Activated T-cell treated with anti-CD3 and anti-CD28 coated beads for 24 hours (primary cell): ENCODE data around the gene AKAP9.
"Not testable (repeated sequence)": the region's sequence is repeated elsewhere in the genome, so short reads cannot be mapped to it uniquely, and the experiment has no call there.

Experiments used
- DNase-seq: peaks from one replicate; pipeline ENCODE4 v3.0.0-alpha.2; 2020; ENCODE audit warnings: low read depth

The AKAP9 gene

DNA sequence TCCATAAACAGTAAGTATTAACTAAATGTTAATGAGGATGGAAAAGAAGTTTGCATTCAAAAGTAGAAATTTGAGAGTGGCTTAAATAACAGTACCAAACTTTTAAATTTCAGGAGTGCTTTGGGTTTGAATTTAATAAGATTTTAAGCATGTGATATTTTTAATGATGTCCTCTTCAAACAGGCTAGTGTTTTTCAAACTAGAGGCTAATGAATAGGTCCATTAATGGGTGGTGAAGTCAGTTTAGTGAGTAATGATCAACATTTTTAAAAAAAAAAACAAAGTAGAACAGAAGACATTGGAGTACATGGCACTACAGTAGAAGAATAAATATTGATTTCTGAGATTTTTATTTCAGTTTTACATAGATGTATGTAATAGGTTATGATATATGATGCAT lies 72.9 kb downstream of the AKAP9 start:
- no peak for DNase-seq

- no peak for DNase-seq
These were observed 80.0 kb downstream of the AKAP9 start for GRCh38 chr7:92020636-92021035.

- DNase-seq, result no peak
These were observed 84.6 kb downstream of the AKAP9 start for GRCh38 chr7:92025260-92025659.

DNA sequence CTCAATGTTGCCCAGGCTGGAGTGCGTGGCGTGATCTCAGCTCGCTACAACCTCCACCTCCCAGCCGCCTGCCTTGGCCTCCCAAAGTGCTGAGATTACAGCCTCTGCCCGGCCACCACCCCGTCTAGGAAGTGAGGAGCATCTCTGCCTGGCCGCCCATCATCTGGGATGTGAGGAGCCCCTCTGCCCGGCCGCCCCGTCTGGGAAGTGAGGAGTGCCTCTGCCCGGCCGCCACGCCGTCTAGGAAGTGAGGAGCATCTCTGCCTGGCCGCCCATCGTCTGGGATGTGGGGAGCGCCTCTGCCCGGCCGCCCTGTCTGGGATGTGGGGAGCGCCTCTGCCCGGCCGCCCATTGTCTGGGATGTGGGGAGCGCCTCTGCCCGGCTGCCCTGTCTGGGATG lies 86.0 kb downstream of the AKAP9 start:
- DNase-seq, result not testable (repeated sequence)

GRCh38 chr7:92027128-92027527 lies 86.5 kb downstream of the AKAP9 start:
- not testable (repeated sequence) for DNase-seq

GRCh38 chr7:92028226-92028625 lies 87.6 kb downstream of the AKAP9 start:
- DNase-seq, result no peak

DNA sequence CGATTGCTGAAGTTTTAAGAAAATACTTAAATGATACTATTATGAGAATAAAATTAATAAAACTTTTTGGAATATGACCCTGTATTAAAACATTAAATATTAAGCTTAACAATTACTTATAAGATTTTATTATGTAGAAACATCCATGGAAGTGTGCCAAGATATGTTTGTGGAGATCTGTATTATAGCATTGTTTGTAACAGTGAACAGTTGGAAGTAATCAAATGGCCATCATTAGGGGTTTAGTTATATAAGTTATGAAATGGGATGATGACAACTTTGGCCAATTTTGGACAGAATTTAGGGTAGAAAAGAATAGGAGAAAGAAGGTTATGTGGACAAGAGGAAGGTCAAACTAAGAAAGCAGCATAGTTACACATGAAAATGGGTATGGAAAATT lies 88.0 kb downstream of the AKAP9 start:
- no peak for DNase-seq

GRCh38 chr7:92034116-92034515 lies 93.5 kb downstream of the AKAP9 start:
- no peak for DNase-seq

DNA sequence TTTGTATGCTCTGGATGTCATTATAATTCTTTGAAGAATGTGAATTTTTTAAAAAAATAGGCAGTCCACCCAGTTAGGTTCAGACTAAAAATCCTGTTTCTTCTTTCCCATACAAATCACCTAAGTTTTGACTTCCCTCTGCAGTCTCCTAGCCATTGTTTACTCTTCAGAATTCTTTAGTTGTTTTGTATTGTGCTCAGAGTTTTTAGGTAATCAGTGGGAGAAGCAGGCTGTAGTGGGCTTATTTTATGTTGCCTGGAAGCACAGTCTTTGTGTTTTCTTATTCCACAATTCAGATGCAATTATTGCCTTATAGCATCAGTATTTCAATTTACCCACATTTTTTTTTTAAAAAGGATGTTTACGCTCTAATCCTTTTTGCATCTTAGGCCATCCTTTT lies 94.9 kb downstream of the AKAP9 start:
- DNase-seq, result no peak

DNA sequence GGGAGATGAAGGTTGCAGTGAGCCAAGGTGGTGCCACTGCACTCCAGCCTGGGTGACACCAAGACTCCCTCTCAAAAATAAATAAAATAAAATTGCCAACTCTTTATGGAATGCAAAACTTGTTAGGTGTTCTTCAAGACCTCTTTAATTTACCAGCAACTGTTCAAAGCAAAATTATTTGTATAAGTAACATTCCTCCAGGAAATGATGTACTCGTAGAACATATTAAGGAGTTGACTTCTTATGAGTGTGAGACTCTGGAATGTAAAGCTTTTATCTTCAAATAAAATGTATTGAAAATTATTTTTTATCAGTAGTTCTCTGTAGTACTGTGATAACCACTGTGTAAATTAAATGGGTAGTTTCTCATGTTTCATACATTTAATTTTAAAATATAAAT lies 99.2 kb downstream of the AKAP9 start:
- no peak for DNase-seq

DNA sequence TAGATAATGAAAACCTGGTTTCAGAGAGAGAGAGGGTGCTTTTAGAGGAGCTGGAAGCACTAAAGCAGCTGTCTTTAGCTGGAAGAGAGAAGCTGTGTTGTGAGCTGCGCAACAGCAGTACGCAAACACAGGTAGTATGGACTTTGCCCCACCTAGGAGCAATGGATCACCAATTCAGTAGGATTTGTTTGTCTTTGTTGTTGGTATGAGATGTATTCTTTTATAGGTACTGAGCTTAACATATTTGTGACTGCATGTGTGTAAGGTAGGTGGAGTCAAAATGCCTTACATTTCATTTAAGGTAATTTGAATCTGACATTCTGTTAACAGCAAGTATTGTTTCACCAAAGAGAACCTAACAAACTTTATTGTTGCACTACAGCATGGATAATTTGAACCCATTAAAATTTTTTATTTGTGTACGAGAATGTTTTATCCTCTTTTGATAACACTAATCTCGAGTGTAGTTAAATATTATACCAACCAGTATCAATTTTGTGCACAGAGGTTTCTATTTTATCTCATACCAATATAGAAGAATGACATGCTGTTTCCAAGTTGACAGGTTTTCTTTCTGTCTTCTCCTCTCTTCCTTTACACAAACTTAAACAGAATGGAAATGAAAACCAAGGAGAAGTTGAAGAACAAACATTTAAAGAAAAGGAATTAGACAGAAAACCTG lies 101.5 kb downstream of the AKAP9 start:
- no peak for DNase-seq

GRCh38 chr7:92043098-92043497 lies 102.4 kb downstream of the AKAP9 start:
- no peak for DNase-seq

- no peak for DNase-seq
These were observed 103.0 kb downstream of the AKAP9 start for GRCh38 chr7:92043637-92044036.

GRCh38 chr7:92044148-92044547 lies 103.5 kb downstream of the AKAP9 start:
- DNase-seq, result no peak

DNA sequence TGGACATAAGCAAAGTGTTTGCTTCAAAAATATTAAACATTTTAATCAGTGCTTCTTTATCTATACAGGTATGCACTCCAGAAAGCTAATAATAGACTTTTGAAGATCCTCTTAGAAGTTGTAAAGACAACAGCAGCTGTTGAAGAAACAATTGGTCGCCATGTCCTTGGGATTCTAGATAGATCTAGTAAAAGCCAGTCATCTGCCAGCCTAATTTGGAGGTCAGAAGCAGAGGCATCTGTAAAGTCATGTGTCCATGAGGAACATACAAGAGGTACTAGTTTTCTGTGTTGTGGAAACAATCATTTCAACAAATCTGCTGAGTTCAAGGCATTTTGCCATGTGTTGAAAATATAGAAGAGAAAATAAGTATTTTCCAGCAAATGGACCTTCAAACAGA lies 104.3 kb downstream of the AKAP9 start:
- DNase-seq, result no peak

GRCh38 chr7:92051655-92052054 lies 111.0 kb downstream of the AKAP9 start:
- no peak for DNase-seq

DNA sequence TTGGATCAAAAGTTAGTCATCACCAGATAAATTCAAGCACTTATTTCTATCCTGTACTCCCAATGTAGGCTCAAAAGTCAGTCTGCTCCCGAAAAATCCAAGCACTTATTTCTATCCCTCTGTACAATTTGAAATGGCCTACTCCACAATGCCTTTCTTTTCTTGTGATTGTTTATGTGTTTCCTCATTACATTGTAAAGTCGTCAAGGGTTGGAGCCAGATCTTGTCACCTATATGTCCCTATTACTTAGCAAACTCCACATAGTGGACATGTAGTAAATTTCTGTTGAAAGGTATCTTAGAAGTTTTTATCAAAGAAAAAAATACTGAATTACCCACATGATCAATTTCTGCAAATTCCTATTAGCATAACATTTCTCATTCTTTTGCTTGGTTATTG lies 111.5 kb downstream of the AKAP9 start:
- no peak for DNase-seq

- no peak for DNase-seq
These were observed 112.0 kb downstream of the AKAP9 start for GRCh38 chr7:92052684-92053083.

- no peak for DNase-seq
These were observed 112.7 kb downstream of the AKAP9 start for GRCh38 chr7:92053312-92053711.

GRCh38 chr7:92056286-92056685 lies 115.6 kb downstream of the AKAP9 start:
- no peak for DNase-seq

GRCh38 chr7:92057375-92057774 lies 116.7 kb downstream of the AKAP9 start:
- DNase-seq, result no peak

- no peak for DNase-seq
These were observed 117.4 kb downstream of the AKAP9 start for GRCh38 chr7:92058040-92058439.

- DNase-seq, result no peak
These were observed 118.2 kb downstream of the AKAP9 start for GRCh38 chr7:92058899-92059298.

DNA sequence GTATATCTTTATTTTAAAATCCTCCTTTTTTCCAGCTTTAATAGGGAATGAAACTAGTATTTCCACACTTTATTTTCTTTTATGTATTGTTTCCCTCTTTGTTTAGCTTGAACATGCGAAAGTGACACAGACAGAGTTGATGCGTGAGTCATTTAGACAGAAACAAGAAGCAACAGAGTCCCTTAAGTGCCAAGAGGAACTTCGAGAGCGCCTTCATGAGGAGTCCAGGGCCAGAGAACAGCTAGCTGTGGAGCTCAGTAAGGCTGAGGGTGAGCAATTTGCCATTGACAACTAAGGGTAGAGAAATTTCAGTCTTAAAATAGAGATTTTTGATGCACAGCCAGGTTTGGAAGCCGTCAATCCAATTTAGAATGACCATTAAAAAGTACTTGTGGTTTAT lies 120.5 kb downstream of the AKAP9 start:
- DNase-seq, result no peak
